Ureter (tissue), 1 donor: ENCODE measurements around the gene BCAR3. TPM values are rescaled to one million over a fixed set of nuclear protein-coding genes. Genes with fewer than 3 reads are reported as not detected.
"Not testable (repeated sequence)": the region's sequence is repeated elsewhere in the genome, so short reads cannot be mapped to it uniquely, and the experiment has no call there.

Source experiments
- DNase-seq: peaks from one replicate; pipeline ENCODE4 v3.0.0-alpha.2; 2020; ENCODE audit warnings: low spot score
- total RNA-seq: library from RNA; stranded (reverse); gene quantifications from one replicate; pipeline ENCODE4 v1.2.4, GENCODE V29; 2023
- donor health status: DM: yes; HTN: yes; CAD: no.

BCAR3 gene
- total RNA-seq, 1 donor from 2014 or later = 26.7 TPM

- no peak for DNase-seq
Observed at GRCh38 chr1:93705892-93706500, 24.4 kb upstream of the BCAR3 start.

- no peak for DNase-seq
Observed at GRCh38 chr1:93704052-93704451, 22.4 kb upstream of the BCAR3 start.

GRCh38 chr1:93703643-93704042 is 22.0 kb upstream of the BCAR3 start:
- no peak for DNase-seq

DNA sequence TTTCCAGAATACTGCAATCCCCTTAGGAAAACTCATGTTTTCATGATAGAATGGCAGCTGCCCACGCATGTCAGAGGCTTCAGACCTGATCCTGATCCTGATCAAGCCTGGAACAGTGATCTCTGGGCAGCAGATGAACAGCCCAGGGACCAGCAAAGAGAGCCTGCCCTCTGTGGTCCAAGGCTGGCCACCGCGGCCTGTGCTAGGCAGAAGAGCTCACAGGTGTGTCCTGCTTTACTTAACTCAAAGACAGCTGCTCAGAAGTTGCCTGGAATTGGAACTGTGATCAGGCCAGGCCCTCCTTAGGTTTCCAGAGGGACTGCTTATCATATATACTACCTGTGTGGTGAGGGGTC is 21.2 kb upstream of the BCAR3 start:
- no peak for DNase-seq

GRCh38 chr1:93702111-93702827 is 20.6 kb upstream of the BCAR3 start:
- DNase-seq = no peak

- peak; percentile 71 for DNase-seq
Observed at GRCh38 chr1:93701629-93702028, 20.0 kb upstream of the BCAR3 start.

DNA sequence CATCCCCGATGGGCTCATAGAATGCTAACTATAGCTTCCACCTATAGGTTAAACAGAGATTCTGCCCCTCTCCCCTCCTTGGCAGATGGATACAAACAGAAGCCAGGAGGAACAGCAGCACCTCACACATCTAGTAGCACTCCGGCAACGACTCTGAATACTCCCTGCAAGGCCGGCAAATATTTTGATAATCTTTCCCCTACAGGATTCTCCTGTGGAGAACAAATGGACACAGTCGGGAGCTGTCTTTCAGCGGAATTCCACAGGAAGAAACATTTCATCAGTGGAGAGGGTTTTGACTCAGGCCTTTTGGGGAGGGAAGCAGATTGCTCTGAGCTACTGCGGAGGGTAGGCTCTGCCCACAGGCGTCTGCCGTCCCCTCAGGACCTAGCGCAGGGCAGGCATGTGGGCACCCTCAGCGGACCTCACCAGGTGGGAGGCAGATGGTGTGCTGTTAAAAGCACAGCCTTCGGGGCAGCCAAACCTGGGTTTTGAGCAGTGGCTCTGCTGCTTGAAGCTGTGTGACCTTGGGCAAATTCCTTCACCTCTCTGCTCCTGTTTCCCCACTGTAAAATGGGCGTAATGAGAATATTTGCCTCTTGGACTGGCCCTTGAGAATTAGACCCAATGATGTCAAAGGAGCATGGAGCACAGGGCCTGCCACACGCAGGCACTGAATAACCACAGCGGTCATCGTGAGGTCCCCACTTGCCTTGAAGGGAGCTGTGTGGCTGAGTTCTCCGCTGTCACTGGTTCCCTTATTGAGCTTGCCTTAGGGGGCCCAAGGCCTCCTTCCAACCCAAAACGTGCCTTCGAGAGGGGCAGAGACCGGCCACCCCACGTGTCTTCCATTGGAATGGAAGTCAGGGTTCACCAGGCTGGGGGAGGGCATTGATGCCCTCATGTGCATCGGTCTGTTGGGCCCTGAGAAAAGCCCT is 19.2 kb upstream of the BCAR3 start:
- no peak for DNase-seq

GRCh38 chr1:93699503-93700168 is 18.0 kb upstream of the BCAR3 start:
- DNase-seq = no peak

DNA sequence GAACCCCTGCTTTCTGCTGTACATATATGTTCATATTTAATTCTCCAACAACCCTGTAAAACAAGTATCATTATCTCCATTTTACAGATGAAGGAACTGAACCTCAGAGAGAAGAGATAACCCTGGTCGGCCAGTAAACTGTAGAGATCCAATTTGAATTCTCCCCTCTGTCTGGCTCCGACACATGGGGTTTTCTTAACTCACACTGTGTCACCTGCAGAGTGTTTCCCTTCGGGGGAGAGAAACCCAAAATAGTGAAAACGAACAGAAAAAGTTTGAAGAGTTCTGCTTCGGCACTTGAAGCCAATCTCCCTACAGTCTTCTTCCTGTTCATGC is 17.4 kb upstream of the BCAR3 start:
- no peak for DNase-seq

DNA sequence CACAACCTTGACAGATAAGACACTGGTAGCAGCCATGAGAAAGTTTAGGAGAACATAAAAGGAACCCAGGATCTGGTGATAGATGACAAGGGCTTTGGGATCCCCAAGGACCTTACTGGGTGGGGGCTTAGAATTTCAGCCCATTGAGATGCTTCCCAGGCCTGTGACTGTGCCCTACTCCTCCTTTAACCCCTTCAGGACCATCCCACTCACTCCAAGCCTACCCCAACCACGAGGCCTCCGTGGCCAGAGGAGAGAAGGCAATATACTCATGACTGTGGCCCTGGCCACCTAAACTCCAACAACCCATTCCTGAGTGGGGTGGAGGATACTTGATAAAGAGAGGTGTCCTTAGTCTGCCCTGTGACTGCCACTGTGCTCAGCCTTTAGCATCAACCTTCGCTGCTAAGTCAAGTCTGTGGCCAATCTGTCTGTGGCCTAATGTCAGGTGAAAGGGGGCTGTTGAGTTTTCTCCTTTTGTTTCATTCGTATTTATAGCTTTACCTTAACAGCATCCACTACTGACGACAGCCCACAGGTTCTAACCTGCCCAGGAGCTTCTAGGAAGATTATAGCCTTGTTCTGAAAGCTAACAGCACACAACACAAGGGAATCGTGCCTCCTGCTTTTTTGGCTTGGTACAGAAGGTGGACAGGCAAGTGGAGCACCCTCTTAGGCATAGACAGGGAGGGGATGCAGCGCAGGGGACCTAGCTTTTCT is 16.9 kb upstream of the BCAR3 start:
- no peak for DNase-seq

GRCh38 chr1:93697566-93697965 is 15.9 kb upstream of the BCAR3 start:
- DNase-seq = not testable (repeated sequence)

DNA sequence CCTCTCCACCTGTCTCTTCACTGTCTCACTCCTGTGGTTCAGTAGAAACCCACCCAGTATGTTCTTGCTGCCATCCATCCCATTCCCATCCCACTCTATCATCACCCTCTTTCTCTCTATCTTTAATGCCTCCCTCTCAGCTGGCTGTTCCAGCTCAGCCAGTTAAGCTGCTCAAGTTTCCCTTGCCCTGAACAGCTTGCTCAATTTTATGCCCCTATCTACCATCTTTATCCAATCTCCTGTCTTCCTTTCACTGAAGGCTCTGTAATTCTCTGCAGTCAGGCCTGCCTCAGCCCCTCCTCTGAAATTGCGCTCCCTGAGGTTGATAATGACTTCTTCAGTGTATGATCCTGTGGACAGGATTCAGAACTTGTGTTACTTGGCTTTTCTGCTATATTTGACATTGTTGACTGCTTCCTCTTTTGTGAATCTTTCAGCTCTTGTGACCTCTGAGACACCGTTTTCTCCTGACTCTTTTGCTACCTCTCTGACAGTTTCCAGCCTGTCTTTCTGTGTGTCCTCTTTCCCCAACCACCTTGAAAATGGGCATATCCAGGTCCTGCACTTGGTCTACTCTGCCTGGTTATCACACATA is 13.9 kb upstream of the BCAR3 start:
- DNase-seq = no peak

- no peak for DNase-seq
Observed at GRCh38 chr1:93694819-93695218, 13.2 kb upstream of the BCAR3 start.

- no peak for DNase-seq
Observed at GRCh38 chr1:93694039-93694438, 12.4 kb upstream of the BCAR3 start.

DNA sequence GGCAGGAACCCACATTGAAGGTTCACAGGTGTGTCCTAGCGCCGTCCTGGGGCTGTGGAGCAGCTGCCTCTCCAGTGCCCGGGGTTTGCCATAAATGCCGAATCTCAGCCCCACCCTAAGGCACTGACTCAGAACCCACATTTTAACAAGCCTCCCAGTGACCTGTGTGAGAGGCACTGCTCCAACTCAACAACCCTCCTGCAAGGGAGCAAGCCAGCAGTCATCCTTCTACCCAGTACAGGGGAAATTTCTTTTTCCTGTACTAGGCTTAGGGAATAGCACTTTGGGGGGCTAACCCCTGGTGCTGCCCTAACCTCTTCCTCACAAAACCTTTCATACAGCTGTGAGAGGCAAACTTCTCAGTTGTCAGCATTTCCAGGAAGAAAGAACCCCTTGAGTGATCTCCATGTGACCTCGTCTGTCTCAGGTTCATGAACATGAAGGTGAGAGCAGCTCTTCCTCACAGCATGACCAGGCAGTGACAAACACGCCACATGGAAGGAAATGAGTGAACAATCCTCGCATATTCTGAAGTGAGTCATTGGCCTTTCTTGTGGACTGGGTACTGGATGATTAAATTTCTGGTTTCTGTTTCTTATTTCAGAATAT is 11.4 kb upstream of the BCAR3 start:
- DNase-seq = no peak

DNA sequence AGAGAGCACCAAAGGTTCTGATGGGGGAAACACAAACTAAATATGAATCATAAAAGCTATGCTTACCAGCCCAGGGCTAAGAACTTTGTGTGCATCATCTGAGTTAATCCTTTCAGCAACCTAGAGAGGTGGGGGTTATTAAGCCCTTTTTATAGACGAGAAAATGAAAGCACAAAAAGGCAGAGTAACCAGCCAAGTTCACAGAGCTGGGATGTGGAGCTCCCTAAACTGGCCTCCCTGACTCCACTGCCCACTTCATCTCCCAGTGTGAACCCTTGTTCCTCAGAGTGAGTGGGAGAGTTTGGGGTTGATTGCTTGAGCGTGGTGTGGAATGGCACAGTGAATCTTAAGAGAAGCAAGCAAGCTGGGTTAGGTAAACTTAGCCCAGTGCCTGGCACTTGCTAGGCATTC is 10.8 kb upstream of the BCAR3 start:
- no peak for DNase-seq

DNA sequence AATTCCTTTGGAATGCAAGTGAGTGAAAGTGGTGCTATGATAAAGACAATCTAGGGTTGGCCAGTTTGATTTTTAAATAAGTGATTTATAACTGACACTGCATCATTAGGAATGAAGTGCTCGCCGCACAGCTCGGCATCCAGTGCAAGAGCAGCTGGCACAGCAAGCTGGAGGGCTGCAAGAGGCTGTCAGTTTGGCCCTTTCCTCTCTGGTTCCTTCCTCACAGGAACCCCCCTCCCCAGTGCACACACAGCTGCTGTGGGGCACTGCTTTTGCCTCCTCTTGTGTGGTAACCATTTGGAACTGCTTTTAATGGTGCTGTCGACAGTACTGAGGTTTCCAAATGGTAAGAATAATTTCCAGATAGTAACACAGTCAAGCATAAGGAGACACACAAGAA is 10.4 kb upstream of the BCAR3 start:
- no peak for DNase-seq

DNA sequence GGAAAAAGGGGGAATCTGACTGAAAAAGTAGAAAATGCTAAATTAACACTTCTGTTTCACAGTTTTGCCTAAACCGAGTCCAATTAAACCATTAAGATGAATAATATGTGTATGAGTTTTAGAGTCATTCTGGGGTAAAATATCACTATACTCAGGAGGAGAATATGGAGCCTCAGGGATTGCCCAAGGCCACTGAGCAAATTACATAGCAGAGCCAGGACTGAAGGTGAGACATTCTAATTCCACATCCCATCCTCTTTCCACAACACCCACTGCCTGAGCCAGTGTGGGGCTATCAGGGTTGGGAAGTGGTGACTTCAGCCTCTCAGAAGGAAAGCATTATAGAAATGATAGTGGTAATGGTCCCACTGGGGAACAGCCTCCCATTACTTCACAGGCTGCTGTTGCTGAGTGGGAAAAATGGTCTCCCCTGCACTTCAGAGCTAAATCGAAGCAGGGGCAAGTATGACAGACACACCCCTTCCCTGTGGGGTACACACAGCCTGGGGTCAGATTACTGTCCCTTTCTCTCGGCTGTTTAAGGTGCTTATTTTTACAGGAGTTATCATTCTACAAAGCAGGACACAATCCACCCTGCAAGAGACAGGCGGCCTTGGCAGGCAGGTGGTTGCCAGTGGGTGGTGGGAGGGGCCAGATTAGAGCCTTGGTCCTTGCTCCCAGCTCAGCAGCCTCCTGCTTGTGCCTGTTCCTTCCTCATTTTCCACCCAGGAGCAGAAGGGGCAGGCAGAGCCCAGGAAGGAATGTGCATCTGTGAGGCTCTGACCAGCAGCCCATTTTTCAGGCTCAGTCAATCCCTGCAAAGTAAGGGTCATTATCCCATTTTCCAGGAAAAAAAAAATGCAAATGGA is 9.5 kb upstream of the BCAR3 start:
- DNase-seq = no peak

- no peak for DNase-seq
Observed at GRCh38 chr1:93690341-93690740, 8.7 kb upstream of the BCAR3 start.
